IMR-90 (cell line): Measurements from ENCODE around the gene PRKCB.

Experiments used
- CEBPB ChIP-seq: IDR thresholded peaks from 2 replicates; pipeline ENCODE4 v1.6.1; 2012; ENCODE audit warnings: low read depth, low read length, improper control_type of control experiment
- CTCF ChIP-seq: conservative IDR thresholded peaks from 2 replicates; pipeline ENCODE4 v1.5.1; 2012; ENCODE audit warnings: mild to moderate bottlenecking, low read depth, low read length, improper control_type of control experiment
- POLR2A ChIP-seq: IDR thresholded peaks from 2 replicates; pipeline ENCODE4 v1.6.1; 2012; ENCODE audit warnings: mild to moderate bottlenecking, low read depth, low read length
- RAD21 ChIP-seq: IDR thresholded peaks from 2 replicates; pipeline ENCODE4 v1.6.1; 2012; ENCODE audit warnings: low read length, improper control_type of control experiment
- RCOR1 ChIP-seq: IDR thresholded peaks from 2 replicates; pipeline ENCODE4 v1.6.1; 2012; ENCODE audit warnings: mild to moderate bottlenecking, low read length, improper control_type of control experiment; ENCODE audit not compliant: insufficient replicate concordance
- SMC3 ChIP-seq: fragments of 150-350 bp; IDR thresholded peaks from 2 replicates; pipeline ENCODE4 v1.6.1; 2016; ENCODE audit warnings: low read depth, mild to moderate bottlenecking, antibody characterized with exemption, low read length, moderate library complexity
- USF2 ChIP-seq: fragments of 150-350 bp; IDR thresholded peaks from 2 replicates; pipeline ENCODE4 v1.6.1; 2017; ENCODE audit warnings: mild to moderate bottlenecking, antibody characterized with exemption, low read length, low read depth

GRCh38 chr16:23920446-23920845 lies 84.7 kb downstream of the PRKCB start:
- TF ChIP-seq CTCF (no peak), RAD21 (no peak), USF2 (no peak), CEBPB (no peak), POLR2A (no peak), RCOR1 (no peak), SMC3 (no peak)
